Fibroblast of mammary gland (primary cell): Measurements from ENCODE around the gene AGBL4.

ENCODE experiments used
- DNase-seq: peaks from one replicate; pipeline ENCODE4 v3.0.0-alpha.2; 2010; ENCODE audit warnings: low read depth
- H3K4me3 ChIP-seq: 2 replicates; pipeline ENCODE4 v1.5.1; 2011; ENCODE audit warnings: low read depth, mild to moderate bottlenecking, low read length, moderate library complexity; ENCODE audit not compliant: control insufficient read depth
- CTCF ChIP-seq: conservative IDR thresholded peaks from 2 replicates; pipeline ENCODE4 v1.5.1; 2011; ENCODE audit warnings: low read depth, low read length, inconsistent platforms; ENCODE audit not compliant: control insufficient read depth, insufficient read depth

AGBL4 gene

GRCh38 chr1:49240709-49241221, 783.0 kb downstream of the AGBL4 start:
- no peak for TF ChIP-seq CTCF
- no peak for DNase-seq
- H3K4me3 ChIP-seq: no peak overlapping the region

- no peak for DNase-seq
- no peak for TF ChIP-seq CTCF
- H3K4me3 ChIP-seq: no peak overlapping the region
These were observed 788.8 kb downstream of the AGBL4 start for GRCh38 chr1:49234988-49235387.

- H3K4me3 ChIP-seq: no peak overlapping the region
- no peak for TF ChIP-seq CTCF
- DNase-seq: no peak
These were observed 794.2 kb downstream of the AGBL4 start for GRCh38 chr1:49229555-49229954.

GRCh38 chr1:49226758-49227157, 797.0 kb downstream of the AGBL4 start:
- H3K4me3 ChIP-seq: no peak overlapping the region
- TF ChIP-seq CTCF: no peak
- no peak for DNase-seq

GRCh38 chr1:49225464-49225863, 798.3 kb downstream of the AGBL4 start:
- DNase-seq: no peak
- no peak overlapping the region for H3K4me3 ChIP-seq
- no peak for TF ChIP-seq CTCF

GRCh38 chr1:49213301-49213700, 810.5 kb downstream of the AGBL4 start:
- no peak for DNase-seq
- H3K4me3 ChIP-seq: no peak overlapping the region
- TF ChIP-seq CTCF: no peak

GRCh38 chr1:49208712-49209111, 815.0 kb downstream of the AGBL4 start:
- H3K4me3 ChIP-seq: no peak overlapping the region
- no peak for DNase-seq
- TF ChIP-seq CTCF: no peak
